Upper lobe of right lung (tissue), 1 donor: ENCODE results near the gene KPNB1. TPM values are rescaled to one million over a fixed set of nuclear protein-coding genes. Genes with fewer than 3 reads are reported as not detected.

Experiments used
- ATAC-seq: fragments of 200-7000 bp; cut with Tn5 transposase; one replicate; pipeline ENCODE4 v1.9.1; 2020; ENCODE audit warnings: mild to moderate bottlenecking, moderate library complexity
- DNase-seq: peaks from one replicate; pipeline ENCODE4 v3.0.0-alpha.2; 2020
- H3K27ac ChIP-seq: fragments of 200-600 bp; one replicate; pipeline ENCODE4 v1.8.0; 2022
- H3K27me3 ChIP-seq: fragments of 200-600 bp; one replicate; pipeline ENCODE4 v1.8.0; 2022; ENCODE audit warnings: mild to moderate bottlenecking
- H3K36me3 ChIP-seq: fragments of 200-600 bp; one replicate; pipeline ENCODE4 v1.8.0; 2022
- H3K4me1 ChIP-seq: fragments of 200-600 bp; one replicate; pipeline ENCODE4 v1.8.0; 2022
- H3K4me3 ChIP-seq: fragments of 200-600 bp; one replicate; pipeline ENCODE4 v1.8.0; 2022; ENCODE audit warnings: mild to moderate bottlenecking
- H3K9me3 ChIP-seq: fragments of 200-600 bp; one replicate; pipeline ENCODE4 v1.8.0; 2022
- intact Hi-C: fragments of 100-400 bp; cut with DNase I; formaldehyde crosslinking; loops from one replicate; pipeline ENCODE4 v1.11.0; 2022
- total RNA-seq: library from RNA; stranded (reverse); fragmentation: NEBNext Ultra II Directional; extraction: Animal tissue kit (Norgen Biotek cat#: 25700); gene quantifications from one replicate; pipeline ENCODE4 v1.2.1, GENCODE V29; 2021
- TF ChIP-seq, protein P1 (sequence below): fragments of 200-600 bp; IDR thresholded peaks from one replicate; pipeline ENCODE4 v1.8.0; 2022; ENCODE audit warnings: antibody characterized with exemption
- donor health status: DM: no; HTN: yes; CAD: no; lungs with severe emphysema.

KPNB1 gene
- total RNA-seq, 1 donor from 2014 or later = 196 TPM

DNA sequence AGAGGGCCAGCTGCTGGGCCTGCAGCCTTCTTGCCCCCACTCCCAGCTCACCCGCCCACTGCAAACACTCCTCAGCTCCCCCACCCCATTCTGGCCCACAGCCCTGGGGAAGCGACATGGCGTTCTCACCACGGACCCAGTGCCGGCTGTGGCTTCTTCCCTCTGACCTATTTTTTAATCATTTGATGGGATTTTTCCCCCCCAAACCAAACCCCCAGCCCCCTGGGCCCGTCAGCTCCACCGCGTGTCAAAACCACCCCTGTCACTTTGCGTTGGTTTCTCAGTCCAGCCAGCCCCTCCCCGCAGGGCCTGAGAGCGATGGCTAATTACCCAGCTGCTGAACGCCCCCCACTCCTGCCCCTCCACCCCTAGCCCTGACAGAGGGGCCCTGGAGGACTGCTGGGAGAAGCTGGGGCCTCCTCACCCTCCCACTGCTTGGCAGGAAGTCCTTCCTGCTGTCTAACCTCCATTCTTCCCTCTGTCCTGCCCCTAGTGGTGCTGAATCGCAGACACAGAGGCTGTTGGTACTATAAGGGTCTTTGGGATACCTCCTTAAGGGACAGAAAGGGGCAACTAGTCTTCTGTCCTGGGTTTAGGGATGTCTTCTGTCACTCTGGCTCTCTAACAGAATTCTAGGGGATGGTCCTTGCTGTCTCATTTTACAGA is 75.9 kb downstream of the KPNB1 start:
- no peak for ATAC-seq
- no peak overlapping the region for H3K27ac ChIP-seq
- intact Hi-C loops = no loop called here
- peaks cover 8% of the 10 kb centered on the region for H3K4me1 ChIP-seq
- DNase-seq = no peak
- no peaks in the 10 kb centered on the region for H3K36me3 ChIP-seq
- TF ChIP-seq, protein P1, sequence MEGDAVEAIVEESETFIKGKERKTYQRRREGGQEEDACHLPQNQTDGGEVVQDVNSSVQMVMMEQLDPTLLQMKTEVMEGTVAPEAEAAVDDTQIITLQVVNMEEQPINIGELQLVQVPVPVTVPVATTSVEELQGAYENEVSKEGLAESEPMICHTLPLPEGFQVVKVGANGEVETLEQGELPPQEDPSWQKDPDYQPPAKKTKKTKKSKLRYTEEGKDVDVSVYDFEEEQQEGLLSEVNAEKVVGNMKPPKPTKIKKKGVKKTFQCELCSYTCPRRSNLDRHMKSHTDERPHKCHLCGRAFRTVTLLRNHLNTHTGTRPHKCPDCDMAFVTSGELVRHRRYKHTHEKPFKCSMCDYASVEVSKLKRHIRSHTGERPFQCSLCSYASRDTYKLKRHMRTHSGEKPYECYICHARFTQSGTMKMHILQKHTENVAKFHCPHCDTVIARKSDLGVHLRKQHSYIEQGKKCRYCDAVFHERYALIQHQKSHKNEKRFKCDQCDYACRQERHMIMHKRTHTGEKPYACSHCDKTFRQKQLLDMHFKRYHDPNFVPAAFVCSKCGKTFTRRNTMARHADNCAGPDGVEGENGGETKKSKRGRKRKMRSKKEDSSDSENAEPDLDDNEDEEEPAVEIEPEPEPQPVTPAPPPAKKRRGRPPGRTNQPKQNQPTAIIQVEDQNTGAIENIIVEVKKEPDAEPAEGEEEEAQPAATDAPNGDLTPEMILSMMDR = no peak
- H3K27me3 ChIP-seq = peaks cover 49% of the 10 kb centered on the region
- H3K9me3 ChIP-seq = no peaks in the 10 kb centered on the region
- H3K4me3 ChIP-seq = no peak overlapping the region

- no peaks in the 10 kb centered on the region for H3K4me1 ChIP-seq
- H3K4me3 ChIP-seq = no peak overlapping the region
- no peak overlapping the region for H3K27ac ChIP-seq
- TF ChIP-seq, protein P1 = no peak
- DNase-seq (no peak), ATAC-seq (no peak)
- H3K36me3 ChIP-seq = no peaks in the 10 kb centered on the region
- peaks cover 47% of the 10 kb centered on the region for H3K27me3 ChIP-seq
- no peaks in the 10 kb centered on the region for H3K9me3 ChIP-seq
- intact Hi-C loops = no loop called here
These were observed 77.3 kb downstream of the KPNB1 start for GRCh38 chr17:47726796-47727703.

GRCh38 chr17:47727704-47728036 is 78.0 kb downstream of the KPNB1 start:
- peaks cover 52% of the 10 kb centered on the region for H3K27me3 ChIP-seq
- no peak for DNase-seq
- intact Hi-C loops = no loop called here

DNA sequence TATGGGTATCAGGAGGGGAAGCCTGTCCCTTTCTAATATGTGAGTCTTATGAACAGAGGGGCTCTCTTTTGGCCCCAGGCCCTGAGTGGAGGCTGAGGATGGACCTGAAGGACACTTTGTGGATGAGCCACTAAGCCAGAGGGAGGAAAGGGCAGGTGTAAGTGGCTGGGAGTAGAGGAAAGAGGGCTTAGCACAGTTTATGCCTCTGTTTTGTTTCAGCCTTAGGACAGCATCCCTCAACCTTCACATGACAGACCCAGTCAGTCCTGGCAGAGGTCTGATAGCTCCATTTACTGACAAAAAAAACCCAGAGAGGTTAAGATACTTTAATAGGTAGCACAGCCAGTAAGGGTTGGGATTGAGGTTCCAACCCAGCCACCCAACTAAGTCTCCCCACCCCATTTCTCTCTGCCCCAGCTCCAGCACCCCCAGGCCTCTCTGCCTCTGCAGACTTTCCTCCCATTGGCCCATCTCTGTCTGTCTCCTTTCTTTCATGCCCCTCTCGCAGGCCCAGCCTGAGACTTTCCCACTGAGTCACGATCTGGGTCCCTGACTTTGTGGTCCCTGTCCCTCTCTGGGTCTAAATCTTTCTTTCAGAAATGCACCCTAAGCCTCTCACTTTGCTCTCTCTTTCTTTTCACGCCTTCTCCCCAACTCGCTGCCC is 78.6 kb downstream of the KPNB1 start:
- TF ChIP-seq, protein P1 = no peak
- DNase-seq (no peak), ATAC-seq (no peak)
- Histone ChIP-seq H3K27ac (no peak overlapping the region), H3K4me1 (peaks cover 7% of the 10 kb centered on the region), H3K9me3 (no peaks in the 10 kb centered on the region), H3K36me3 (no peaks in the 10 kb centered on the region), H3K4me3 (no peak overlapping the region), H3K27me3 (peaks cover 53% of the 10 kb centered on the region)
- intact Hi-C loops = no loop called here

More at GRCh38 chr17:47727704-47728036, 78.0 kb downstream of the KPNB1 start:
- Histone ChIP-seq H3K36me3 (no peaks in the 10 kb centered on the region), H3K4me3 (no peak overlapping the region), H3K9me3 (no peaks in the 10 kb centered on the region), H3K4me1 (no peaks in the 10 kb centered on the region), H3K27ac (no peak overlapping the region)
- ATAC-seq = no peak
- TF ChIP-seq, protein P1 = no peak

DNA sequence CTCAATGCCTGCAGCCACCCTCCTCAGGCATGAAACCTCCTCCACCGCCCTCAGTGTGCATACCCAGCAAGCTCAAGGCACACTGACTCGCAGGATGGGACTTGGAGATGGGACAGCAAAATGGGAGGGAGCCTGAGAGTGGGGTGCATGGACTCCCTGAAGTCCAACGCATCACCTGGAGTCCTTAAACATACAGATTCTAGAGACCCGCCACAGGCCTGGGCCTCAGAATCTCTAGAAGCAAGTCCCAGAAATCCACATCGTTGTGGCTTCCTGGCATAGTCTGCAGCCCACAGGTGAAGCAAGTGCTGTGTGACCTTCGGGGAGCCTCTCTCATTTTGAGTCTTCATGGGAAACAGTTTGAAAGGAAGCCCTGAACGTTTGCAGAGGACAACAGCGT is 79.8 kb downstream of the KPNB1 start:
- Histone ChIP-seq H3K4me1 (peaks cover 8% of the 10 kb centered on the region), H3K4me3 (no peak overlapping the region), H3K27me3 (peaks cover 54% of the 10 kb centered on the region), H3K27ac (no peak overlapping the region), H3K9me3 (no peaks in the 10 kb centered on the region), H3K36me3 (no peaks in the 10 kb centered on the region)
- TF ChIP-seq, protein P1 = no peak
- intact Hi-C loops = no loop called here
- no peak for ATAC-seq
- peak; percentile 29 for DNase-seq
